Lower lobe of right lung (tissue), 2 donors: ENCODE measurements around the gene SMTNL1. TPM values are rescaled to one million over a fixed set of nuclear protein-coding genes. Genes with fewer than 3 reads are reported as not detected.
A peak's percentile ranks its signal among the peaks of the same experiment; 100 is the strongest.

Source experiments
- ATAC-seq, 2 donors: fragments of 200-7000 bp; cut with Tn5 transposase; one replicate each; pipeline ENCODE4 v1.9.1; 2020 to 2022; ENCODE audit warnings: mild to moderate bottlenecking in 2 of 2, moderate library complexity in 2 of 2
- DNase-seq: peaks from one replicate; pipeline ENCODE4 v3.0.0-alpha.2; 2020
- H3K27ac ChIP-seq: fragments of 200-600 bp; one replicate; pipeline ENCODE4 v1.8.0; 2022
- H3K27me3 ChIP-seq: fragments of 200-600 bp; one replicate; pipeline ENCODE4 v1.8.0; 2022; ENCODE audit warnings: low read depth
- H3K36me3 ChIP-seq: fragments of 200-600 bp; one replicate; pipeline ENCODE4 v1.8.0; 2022; ENCODE audit warnings: mild to moderate bottlenecking
- H3K4me1 ChIP-seq: fragments of 200-600 bp; one replicate; pipeline ENCODE4 v1.8.0; 2022
- H3K4me3 ChIP-seq: fragments of 200-600 bp; one replicate; pipeline ENCODE4 v1.8.0; 2022; ENCODE audit warnings: mild to moderate bottlenecking
- H3K9me3 ChIP-seq: fragments of 200-600 bp; one replicate; pipeline ENCODE4 v1.8.0; 2022
- intact Hi-C: fragments of 100-400 bp; cut with DNase I; formaldehyde crosslinking; loops from one replicate; pipeline ENCODE4 v1.11.0; 2022
- total RNA-seq: library from RNA; stranded (reverse); fragmentation: NEBNext Ultra II Directional; extraction: Animal tissue kit (Norgen Biotek cat#: 25700); gene quantifications from one replicate; pipeline ENCODE4 v1.2.1, GENCODE V29; 2021
- TF ChIP-seq, protein P1 (sequence below): fragments of 200-600 bp; IDR thresholded peaks from one replicate; pipeline ENCODE4 v1.8.0; 2022; ENCODE audit warnings: antibody characterized with exemption, mild to moderate bottlenecking
- donor health status: DM: no; HTN: yes; CAD: no; lungs with severe emphysema.

The SMTNL1 gene
- total RNA-seq, 1 donor from 2014 or later: not detected

DNA sequence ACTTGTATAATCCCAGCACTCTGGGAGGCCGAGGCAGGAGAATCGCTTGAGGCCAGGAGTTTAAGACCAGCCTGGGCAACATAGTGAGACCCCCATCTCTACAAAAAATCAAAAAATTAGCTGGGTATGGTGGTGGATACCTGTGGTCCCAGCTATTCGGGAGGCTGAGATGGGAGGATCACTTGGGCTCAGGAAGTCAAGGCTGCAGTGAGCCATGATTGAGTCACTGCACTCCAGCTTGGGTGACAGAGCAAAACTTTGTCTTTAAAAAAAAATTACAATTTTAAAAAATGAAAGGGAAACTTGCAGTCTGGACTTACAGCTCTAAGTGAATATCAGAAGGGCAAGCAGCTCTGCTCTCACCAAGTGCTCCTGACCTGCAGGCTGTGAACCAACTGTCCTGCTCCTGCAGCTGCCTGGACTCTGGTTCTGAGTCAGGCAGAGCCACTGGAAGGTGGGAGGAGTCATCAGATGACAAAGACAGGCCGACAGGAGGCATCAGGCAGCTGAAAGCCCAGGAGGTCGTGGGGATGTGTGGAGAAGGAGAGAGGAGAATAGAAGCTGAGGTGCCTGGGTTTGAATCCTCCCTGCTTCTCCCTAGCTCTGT, 9.6 kb downstream of the SMTNL1 start:
- H3K36me3 ChIP-seq: peaks cover 41% of the 10 kb centered on the region
- no peak overlapping the region for H3K4me3 ChIP-seq
- DNase-seq (no peak), ATAC-seq (no peak)
- no peaks in the 10 kb centered on the region for H3K27me3 ChIP-seq
- H3K27ac ChIP-seq: no peak overlapping the region
- intact Hi-C loops: no loop called here
- no peaks in the 10 kb centered on the region for H3K4me1 ChIP-seq
- H3K9me3 ChIP-seq: no peaks in the 10 kb centered on the region
- TF ChIP-seq, protein P1, sequence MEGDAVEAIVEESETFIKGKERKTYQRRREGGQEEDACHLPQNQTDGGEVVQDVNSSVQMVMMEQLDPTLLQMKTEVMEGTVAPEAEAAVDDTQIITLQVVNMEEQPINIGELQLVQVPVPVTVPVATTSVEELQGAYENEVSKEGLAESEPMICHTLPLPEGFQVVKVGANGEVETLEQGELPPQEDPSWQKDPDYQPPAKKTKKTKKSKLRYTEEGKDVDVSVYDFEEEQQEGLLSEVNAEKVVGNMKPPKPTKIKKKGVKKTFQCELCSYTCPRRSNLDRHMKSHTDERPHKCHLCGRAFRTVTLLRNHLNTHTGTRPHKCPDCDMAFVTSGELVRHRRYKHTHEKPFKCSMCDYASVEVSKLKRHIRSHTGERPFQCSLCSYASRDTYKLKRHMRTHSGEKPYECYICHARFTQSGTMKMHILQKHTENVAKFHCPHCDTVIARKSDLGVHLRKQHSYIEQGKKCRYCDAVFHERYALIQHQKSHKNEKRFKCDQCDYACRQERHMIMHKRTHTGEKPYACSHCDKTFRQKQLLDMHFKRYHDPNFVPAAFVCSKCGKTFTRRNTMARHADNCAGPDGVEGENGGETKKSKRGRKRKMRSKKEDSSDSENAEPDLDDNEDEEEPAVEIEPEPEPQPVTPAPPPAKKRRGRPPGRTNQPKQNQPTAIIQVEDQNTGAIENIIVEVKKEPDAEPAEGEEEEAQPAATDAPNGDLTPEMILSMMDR: no peak

DNA sequence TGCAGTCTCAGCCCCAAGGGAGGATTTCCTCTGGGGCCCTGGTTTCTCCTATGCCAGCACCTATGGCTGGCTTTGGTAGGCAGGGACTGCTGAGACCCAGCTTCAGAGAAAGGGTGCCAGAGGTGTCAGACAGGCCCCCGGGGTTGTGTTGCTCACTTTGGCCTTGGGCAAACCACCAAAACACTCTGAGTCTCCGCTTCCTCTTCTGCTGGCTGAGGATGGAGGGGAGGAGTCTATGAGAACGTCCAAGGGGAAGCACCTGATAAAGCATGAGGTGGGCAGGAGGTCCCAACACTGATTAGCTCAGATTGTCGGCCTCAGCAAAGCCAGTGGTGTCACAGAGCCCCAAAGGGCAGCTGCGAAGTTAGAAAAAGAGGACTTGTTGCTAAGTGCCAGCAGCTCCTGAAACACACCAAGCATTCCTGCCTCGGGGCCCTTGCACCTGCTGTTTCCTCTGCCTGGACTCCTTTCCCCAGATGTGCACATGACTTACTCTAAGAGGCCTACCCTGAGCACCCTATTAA, 10.5 kb downstream of the SMTNL1 start:
- H3K27me3 ChIP-seq: no peaks in the 10 kb centered on the region
- DNase-seq (no peak), ATAC-seq (peak in 1 of 2 donors; percentile 29)
- TF ChIP-seq, protein P1: no peak
- no peak overlapping the region for H3K27ac ChIP-seq
- H3K36me3 ChIP-seq: peaks cover 50% of the 10 kb centered on the region
- H3K9me3 ChIP-seq: no peaks in the 10 kb centered on the region
- no peaks in the 10 kb centered on the region for H3K4me1 ChIP-seq
- H3K4me3 ChIP-seq: no peak overlapping the region
- intact Hi-C loops: no loop called here

DNA sequence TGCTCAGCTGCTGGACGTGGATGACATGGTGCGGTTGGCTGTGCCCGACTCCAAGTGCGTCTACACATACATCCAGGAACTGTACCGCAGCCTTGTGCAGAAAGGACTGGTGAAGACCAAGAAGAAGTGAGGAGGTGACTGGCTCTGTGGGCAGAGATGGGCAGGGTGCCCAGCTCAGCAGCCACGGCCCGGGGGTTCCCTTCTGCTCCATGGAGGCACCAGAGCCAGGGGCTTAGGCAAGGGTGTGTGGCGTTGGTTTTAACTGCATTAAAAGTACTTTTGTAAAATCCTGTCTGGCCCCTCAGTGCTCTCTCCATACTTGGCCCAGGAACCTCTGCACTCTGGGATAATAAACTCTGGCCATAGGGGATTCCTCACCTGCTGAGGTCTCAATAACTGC, 12.6 kb downstream of the SMTNL1 start:
- DNase-seq (no peak), ATAC-seq (no peak)
- intact Hi-C loops: no loop called here
- Histone ChIP-seq H3K27me3 (no peaks in the 10 kb centered on the region), H3K4me1 (no peaks in the 10 kb centered on the region), H3K9me3 (no peaks in the 10 kb centered on the region), H3K27ac (no peak overlapping the region), H3K36me3 (peaks cover 71% of the 10 kb centered on the region), H3K4me3 (no peak overlapping the region)
- TF ChIP-seq, protein P1: no peak

DNA sequence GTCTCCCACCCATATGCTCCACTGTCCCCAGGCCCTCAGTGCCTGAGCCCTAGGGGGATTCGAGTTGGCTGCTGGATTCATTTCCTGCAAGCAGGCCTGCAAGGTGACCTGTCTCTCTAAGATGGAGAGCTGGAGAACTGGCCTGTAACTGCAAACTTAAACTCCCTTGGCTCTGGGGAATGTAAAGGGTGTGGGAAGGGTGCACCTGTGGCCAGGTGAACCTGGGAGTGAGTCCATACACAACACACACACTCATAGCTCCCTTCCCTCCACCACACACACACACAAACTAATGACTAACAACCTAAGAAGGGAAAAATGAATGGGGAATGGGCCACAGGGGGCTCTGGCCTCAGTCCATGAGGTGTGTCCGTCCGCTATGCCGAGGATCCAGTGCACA, 14.5 kb downstream of the SMTNL1 start:
- no peaks in the 10 kb centered on the region for H3K4me1 ChIP-seq
- H3K27ac ChIP-seq: no peak overlapping the region
- no peak for DNase-seq
- no peak overlapping the region for H3K4me3 ChIP-seq
- ATAC-seq: peak in 1 of 2 donors; percentile 8
- peaks cover 90% of the 10 kb centered on the region for H3K36me3 ChIP-seq
- H3K27me3 ChIP-seq: no peaks in the 10 kb centered on the region
- no peaks in the 10 kb centered on the region for H3K9me3 ChIP-seq
- intact Hi-C loops: no loop called here
- TF ChIP-seq, protein P1: no peak

DNA sequence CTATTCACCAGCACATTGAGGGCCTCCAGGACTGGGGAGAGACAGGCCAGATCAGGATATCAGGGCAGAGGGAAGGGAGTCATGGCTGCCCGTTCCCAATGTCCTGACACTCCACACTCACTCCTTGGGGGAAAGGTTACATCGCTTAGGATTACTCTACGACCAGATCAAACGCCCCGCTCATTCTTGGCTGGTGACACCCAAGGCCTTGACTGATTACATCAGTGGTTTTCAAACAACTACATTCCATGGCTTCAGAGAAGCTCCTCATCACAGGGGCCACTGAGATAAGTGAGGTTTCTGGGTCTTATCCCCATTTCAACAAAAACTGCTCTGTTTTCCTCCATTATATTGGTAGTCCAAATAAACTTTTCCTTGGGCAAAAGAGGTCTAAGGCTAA, 15.1 kb downstream of the SMTNL1 start:
- Histone ChIP-seq H3K36me3 (peaks cover 96% of the 10 kb centered on the region), H3K27ac (no peak overlapping the region), H3K4me1 (no peaks in the 10 kb centered on the region), H3K9me3 (no peaks in the 10 kb centered on the region), H3K4me3 (no peak overlapping the region), H3K27me3 (no peaks in the 10 kb centered on the region)
- intact Hi-C loops: no loop called here
- DNase-seq: no peak
- TF ChIP-seq, protein P1: no peak
- no peak for ATAC-seq
